Epithelial cell of proximal tubule (primary cell): ENCODE data around the gene AFTPH. TPM values are rescaled to one million over a fixed set of nuclear protein-coding genes. Genes with fewer than 3 reads are reported as not detected.

Source experiments
- DNase-seq: peaks from one replicate; pipeline ENCODE4 v3.0.0-alpha.2; 2011; ENCODE audit warnings: low read depth
- H3K4me3 ChIP-seq: 2 replicates; pipeline ENCODE4 v1.5.1; 2011; ENCODE audit warnings: low read depth, mild to moderate bottlenecking, low read length
- total RNA-seq: library from RNA; depleted of rRNA; stranded (reverse); fragments of >200 nt; gene quantifications from 2 replicates; pipeline ENCODE4 v1.2.3, GENCODE V29; 2015
- TF ChIP-seq, protein P1 (sequence below): conservative IDR thresholded peaks from 2 replicates; pipeline ENCODE4 v1.5.1; 2012; ENCODE audit warnings: low read depth, mild to moderate bottlenecking, low read length

Gene AFTPH
- total RNA-seq, 1 donor from 2014 or later: 12.1 TPM

DNA sequence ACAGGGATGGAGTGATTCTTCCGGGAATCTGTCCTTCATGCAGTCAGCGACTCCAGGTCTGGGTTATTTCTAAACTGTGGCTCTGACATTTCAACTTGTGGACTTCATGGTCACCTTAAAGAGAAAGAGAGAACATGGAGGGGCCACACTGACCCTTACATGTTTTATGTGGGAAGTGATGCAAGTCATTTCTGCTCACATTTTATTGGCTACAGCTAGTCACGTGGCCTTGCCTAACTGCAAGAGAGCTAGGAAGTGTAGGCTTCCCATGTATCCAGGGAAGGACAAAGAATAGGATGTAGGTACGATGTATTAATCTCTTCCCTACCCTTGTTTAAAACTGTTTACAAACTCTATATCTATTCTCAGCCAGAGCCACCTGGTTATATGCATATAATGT, 30.3 kb upstream of the AFTPH start:
- H3K4me3 ChIP-seq: no peak overlapping the region
- TF ChIP-seq, protein P1, sequence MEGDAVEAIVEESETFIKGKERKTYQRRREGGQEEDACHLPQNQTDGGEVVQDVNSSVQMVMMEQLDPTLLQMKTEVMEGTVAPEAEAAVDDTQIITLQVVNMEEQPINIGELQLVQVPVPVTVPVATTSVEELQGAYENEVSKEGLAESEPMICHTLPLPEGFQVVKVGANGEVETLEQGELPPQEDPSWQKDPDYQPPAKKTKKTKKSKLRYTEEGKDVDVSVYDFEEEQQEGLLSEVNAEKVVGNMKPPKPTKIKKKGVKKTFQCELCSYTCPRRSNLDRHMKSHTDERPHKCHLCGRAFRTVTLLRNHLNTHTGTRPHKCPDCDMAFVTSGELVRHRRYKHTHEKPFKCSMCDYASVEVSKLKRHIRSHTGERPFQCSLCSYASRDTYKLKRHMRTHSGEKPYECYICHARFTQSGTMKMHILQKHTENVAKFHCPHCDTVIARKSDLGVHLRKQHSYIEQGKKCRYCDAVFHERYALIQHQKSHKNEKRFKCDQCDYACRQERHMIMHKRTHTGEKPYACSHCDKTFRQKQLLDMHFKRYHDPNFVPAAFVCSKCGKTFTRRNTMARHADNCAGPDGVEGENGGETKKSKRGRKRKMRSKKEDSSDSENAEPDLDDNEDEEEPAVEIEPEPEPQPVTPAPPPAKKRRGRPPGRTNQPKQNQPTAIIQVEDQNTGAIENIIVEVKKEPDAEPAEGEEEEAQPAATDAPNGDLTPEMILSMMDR: no peak
- DNase-seq: no peak

- no peak overlapping the region for H3K4me3 ChIP-seq
- TF ChIP-seq, protein P1: no peak
These were observed 25.7 kb upstream of the AFTPH start for GRCh38 chr2:64498438-64498837.

GRCh38 chr2:64500549-64500948, 23.6 kb upstream of the AFTPH start:
- H3K4me3 ChIP-seq: no peak overlapping the region
- TF ChIP-seq, protein P1: no peak
- DNase-seq: no peak

More at GRCh38 chr2:64498438-64498837, 25.7 kb upstream of the AFTPH start:
- DNase-seq: no peak

- DNase-seq: no peak
- TF ChIP-seq, protein P1: no peak
These were observed 22.2 kb upstream of the AFTPH start for GRCh38 chr2:64501946-64502345.

DNA sequence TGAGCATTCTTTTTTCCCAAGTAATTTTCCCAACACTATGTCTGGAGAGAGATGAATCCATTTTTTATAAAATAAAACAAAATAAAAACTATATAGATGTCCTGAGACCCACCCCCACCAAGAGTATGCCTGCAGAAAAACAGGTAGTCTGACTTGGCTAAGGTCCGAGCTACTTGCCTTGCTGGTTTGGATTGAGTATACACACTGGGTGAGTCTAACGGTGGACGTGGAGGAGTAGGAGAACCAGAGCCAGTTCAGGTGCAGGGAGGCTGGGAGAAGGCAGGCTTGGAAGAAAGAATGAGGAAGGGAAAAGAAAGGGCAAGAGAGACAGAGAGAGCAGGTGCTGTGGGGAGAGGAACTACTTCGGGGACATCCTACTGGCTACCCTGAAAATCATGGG, 21.3 kb upstream of the AFTPH start:
- no peak for DNase-seq
- no peak overlapping the region for H3K4me3 ChIP-seq
- TF ChIP-seq, protein P1: no peak

More at GRCh38 chr2:64501946-64502345, 22.2 kb upstream of the AFTPH start:
- H3K4me3 ChIP-seq: no peak overlapping the region

DNA sequence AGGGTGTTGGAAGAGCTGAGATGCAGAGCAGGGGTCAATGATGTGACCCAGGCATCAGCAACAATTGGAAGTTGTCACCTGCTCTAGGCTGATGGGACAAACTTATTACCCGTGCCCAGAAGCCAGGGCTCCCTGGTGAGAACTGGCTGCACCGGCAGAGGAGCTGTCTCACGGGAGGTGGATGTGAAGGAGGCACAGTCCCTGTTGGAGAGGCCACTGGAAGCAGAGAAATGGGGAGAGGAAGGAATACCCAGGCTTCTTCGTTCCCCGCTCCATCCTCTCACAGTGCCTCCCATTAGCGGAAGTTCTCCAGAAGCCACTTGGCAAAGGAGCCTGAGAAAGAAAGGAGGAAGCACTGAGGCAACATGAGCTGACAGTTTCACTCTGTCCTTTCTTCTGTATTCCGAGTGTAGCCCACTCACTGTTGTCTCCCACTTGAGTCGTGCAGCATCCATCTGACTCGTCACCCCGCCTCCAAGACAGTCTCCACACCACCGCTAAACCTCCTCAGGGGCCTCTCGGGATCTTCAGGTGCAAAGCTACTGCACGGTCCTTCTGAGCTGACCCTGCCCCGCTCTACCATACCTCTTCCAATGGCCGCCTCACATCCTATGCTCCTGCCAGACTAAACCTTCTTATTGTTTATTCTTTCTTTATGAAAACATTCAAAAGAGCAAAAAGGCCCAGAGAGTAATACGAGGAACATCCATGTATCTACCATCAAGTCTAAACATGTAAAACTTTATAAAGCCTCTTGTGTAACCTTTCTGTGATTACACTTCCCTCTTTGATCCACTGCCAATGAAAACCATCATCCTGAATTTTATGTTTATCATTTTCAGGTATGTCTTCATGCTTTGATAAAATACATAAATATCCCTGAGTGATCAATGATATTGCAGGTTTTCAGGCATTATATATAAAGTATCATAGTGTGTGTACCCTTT, 19.1 kb upstream of the AFTPH start:
- TF ChIP-seq, protein P1: no peak
- no peak for DNase-seq
- no peak overlapping the region for H3K4me3 ChIP-seq
